Measurements from ENCODE around the gene MYO3B. TPM values are rescaled to one million over a fixed set of nuclear protein-coding genes. Genes with fewer than 3 reads are reported as not detected.
A peak's percentile ranks its signal among the peaks of the same experiment; 100 is the strongest.

MYO3B gene
- total RNA-seq, 4 donors from 2014 or later = not detected

- DNase-seq (ENCODE audit: low spot score) = no peak
- TF ChIP-seq CTCF (IDR thresholded peaks at IDR 0.05) = no peak
Measured at GRCh38 chr2:170521299-170521698, 343.4 kb downstream of the MYO3B start.

DNA sequence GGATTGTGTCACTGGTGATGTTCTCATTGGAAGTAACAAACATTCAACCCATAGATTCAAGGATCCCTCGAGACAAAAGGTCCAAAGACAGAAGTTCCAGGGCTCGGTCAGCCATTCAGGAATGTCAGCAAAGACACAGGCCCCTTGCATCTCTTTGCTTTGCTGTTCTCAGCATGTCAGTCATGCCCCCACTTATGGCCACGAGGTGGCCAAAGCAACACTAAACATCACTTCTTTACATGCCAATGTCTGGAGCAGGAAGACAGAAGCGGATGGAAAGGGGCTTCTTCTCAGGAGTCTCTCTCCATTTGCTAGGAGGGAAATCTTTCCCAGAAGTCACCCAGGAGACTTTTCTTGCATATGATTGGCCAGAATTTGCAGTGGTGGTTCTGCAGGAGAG, 345.6 kb downstream of the MYO3B start:
- DNase-seq (ENCODE audit: low spot score) = no peak
- no peak for ATAC-seq (ENCODE audit: low FRiP score)
- no peak for TF ChIP-seq CTCF (IDR thresholded peaks at IDR 0.05)

More at GRCh38 chr2:170521299-170521698, 343.4 kb downstream of the MYO3B start:
- no peak for ATAC-seq (ENCODE audit: low FRiP score)

DNA sequence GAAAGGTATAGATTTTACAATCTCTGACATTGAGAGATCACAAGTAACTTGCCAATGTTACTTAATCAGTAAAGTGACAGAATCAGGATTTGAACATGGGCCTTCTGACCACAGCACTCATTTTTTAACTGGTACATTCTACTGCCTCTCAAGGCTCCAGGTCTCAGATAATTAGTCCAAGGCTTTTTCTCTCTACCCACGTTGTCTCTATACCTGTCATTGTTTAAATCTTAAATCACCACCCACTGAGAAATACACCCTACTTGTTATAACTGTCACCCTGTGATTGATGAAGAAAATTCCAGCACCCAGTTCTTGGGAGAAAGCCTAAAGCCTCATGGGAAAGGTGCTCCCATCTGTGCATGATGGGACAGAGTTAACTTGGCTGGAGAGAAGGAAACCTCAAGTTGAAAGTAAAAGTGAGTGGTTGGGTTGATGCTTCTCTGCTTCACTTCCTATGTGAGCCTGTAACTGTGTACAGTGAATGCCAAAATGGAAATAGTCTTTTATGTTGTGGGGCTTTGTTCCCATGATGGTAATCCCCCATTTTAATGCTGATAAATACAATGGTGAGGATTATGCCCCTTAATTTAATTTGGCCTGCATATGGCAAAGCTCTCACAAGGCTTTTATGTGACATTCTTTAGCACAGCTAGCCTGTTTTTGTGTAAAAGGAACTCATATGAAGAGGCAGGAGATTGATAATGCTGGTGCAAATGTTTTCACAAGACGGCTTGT, 347.1 kb downstream of the MYO3B start:
- DNase-seq (ENCODE audit: low spot score) = no peak
- TF ChIP-seq CTCF (IDR thresholded peaks at IDR 0.05) = no peak
- ATAC-seq (ENCODE audit: low FRiP score) = no peak

GRCh38 chr2:170525566-170525900, 347.6 kb downstream of the MYO3B start:
- no peak for TF ChIP-seq CTCF (IDR thresholded peaks at IDR 0.05)
- DNase-seq (ENCODE audit: low spot score) = peak; percentile 52

DNA sequence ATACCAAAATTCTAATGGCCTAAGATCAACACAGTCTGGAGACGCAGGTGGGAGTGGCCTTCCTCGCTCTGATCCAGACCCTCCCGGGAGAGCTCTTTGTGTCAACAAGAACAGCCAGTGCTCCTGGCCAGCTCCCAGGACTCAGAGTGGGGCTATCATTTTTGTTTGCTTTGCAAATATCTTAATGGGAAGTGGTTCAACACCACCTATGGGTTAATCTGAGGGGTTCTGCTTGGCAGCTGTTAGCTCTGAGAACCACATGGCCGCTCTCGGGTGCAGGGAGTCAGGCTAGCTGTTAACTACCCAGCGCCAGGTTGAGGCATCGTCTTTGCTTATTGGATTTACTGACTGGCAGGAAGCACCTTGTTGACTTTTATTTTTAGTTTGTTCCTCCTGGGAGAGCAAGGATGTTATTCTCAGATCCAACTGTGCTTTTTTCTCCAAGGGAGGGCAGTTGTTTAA, 352.4 kb downstream of the MYO3B start:
- no peak for TF ChIP-seq CTCF (IDR thresholded peaks at IDR 0.05)
- DNase-seq (ENCODE audit: low spot score) (no peak), ATAC-seq (ENCODE audit: low FRiP score) (peak; percentile 45)

More at GRCh38 chr2:170525566-170525900, 347.6 kb downstream of the MYO3B start:
- peak; percentile 97 for ATAC-seq (ENCODE audit: low FRiP score)

DNA sequence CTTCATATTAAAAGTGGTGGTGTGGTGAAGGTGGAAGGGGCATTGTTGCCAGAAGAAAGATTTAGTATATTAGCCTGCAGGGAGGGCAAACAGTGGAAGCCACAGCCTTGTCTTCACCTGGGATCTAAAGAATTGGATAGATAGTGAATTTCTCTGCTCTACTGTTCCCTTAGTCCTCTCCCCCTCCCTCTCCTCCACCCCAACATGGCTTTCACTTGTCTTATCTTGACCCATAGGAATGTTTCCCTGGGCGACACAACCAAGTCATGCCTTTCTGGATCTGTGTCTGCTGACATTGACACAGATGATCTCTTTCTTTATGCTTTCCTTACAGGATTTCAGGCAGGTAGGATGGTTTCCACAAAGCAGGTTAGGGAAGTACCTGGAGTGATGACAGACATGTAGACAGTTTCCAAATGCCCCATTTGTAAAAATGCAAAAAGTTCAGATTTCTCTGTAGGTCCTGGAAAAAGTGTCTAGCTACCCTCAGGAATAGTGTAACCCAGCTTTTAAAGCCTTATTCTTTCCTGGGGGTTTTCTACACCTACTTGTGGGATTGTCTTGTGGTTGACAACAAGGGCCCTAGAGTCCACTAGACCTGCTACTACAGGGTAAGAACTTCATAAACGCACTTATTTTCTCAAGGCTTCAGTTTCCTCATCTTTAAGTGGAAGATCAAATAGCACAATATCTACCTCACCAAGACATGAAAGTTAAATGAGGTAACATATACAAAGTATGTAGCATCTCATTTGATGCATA, 353.0 kb downstream of the MYO3B start:
- ATAC-seq (ENCODE audit: low FRiP score) (no peak), DNase-seq (ENCODE audit: low spot score) (no peak)
- no peak for TF ChIP-seq CTCF (IDR thresholded peaks at IDR 0.05)
